Limb (tissue), 2 donors: ENCODE measurements around the gene CTNNA3.

Source experiments
- DNase-seq, 2 donors: peaks; one replicate each; pipeline ENCODE4 v3.0.0-alpha.2; 2016; ENCODE audit errors: extremely low spot score in 2 of 2

The CTNNA3 gene

GRCh38 chr10:67331121-67331910 lies 364.7 kb downstream of the CTNNA3 start:
- DNase-seq: no peak

DNA sequence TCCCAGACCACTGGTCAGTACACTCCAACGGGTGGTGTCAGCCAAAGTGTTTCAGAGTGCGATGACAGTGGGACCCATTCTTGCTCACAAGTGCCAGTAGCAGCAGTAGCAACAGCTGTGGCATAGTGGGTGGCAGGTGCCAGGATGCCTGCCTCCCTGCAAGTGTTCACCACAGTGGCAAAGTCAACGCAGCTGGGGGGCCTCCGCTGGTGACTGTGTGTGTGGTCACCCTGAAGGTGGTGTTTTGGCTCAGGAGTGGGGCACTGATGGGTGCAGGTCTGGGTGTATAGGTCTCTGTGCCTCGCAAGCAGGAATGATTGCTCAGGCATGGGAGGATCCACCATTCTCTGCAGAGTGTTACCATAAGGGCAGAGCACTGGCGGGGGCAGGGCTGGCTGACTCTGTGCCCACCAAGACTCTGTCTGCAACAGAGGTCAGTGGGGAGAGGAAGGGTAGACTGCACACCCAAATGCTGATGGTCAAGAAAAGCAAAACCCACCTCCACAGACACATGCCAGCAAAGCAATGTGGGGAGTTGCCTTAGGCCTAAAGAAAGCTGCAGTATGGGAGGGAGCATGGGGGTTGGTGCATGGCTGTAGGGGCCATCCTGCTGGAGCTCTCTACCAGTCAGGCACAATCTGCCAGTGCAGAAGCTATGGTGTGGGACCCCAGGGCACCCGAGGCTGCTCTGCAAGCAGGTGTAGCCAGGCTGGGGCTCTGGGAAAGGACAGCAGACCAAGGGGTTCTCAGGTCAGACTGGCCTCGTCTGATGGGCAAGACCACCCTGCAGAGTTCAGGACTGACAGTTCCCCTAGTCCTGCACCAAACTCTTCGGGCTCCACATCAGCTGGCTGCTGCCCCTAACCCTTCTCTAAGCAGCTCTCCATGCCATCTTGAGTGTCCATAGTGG lies 368.1 kb downstream of the CTNNA3 start:
- DNase-seq: no peak

DNA sequence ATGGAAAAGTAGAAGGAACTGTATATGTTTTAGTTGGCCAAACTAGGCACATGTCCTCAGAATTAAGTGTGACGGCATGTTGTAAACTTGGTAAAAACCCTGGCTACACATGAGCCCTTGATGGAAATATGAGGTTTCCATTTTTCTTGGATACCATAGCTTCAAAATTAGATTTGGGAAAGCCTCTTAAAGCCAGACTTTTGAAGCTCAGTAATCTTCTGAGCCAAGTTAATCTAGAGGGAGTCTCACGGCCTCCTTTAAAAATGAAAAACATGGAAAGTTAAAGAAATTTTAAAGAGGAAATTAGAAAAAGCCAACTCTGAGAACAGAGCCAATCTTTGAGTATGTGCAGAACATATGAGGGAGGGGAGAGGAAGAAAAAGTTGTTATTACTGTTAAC lies 376.0 kb downstream of the CTNNA3 start:
- DNase-seq: peak in 1 of 2 donors; percentile 42

- no peak for DNase-seq
Observed at GRCh38 chr10:67308912-67309311, 387.1 kb downstream of the CTNNA3 start.

GRCh38 chr10:67306588-67307205 lies 389.3 kb downstream of the CTNNA3 start:
- DNase-seq: no peak

- no peak for DNase-seq
Observed at GRCh38 chr10:67302701-67303100, 393.3 kb downstream of the CTNNA3 start.

GRCh38 chr10:67299761-67300160 lies 396.2 kb downstream of the CTNNA3 start:
- DNase-seq: no peak

GRCh38 chr10:67297637-67298181 lies 398.3 kb downstream of the CTNNA3 start:
- DNase-seq: no peak

DNA sequence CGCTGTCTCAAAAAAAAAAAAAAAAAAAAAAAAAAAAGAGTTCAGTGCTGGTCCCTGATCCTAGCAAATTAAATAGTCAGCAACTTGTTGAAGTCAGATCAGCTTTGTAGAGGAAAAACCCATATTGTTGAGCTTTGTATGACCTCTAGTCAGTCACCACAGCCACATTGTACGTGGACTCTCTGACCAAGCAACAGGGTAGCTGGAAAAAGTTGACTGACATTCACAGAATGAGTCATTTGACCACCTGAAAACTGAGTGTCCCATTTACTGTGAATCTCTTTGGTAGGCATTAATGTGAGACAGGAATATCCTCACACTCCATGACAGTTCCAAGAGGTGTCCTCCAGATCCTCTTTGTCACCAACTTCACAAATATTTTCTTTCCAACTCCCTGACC lies 399.1 kb downstream of the CTNNA3 start:
- DNase-seq: no peak

DNA sequence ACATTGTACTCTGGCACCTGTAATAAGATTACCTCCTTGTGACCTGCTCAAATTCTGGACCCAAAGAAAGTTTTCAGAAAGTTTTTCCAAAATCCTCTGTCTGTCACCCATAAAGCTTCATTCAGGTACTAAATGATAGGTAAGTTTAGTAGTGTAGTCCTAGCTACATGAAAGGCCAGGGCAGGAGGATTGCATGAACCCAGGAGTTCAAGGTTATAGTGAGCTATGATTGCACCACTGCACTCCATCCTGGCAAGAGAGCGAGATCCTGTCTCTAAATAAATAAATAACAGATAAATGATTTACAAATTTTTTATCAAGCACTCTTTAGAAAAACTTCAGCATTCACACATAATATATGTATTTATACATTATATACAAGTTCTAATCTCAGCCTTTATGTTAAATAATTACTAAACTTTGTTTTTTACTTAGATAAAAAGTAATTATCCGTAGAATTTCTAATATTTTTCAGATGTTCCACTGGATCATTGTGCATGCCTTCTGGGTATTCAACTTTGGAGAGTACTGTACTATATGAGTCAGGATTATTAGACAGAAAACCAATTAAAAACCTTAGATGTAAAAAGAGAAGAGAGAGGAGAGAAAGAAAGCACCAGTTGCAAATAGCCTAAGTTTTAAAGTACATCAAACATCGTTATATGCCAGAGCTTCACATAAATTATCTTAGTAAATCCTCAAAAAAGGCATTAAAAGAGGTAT lies 407.1 kb downstream of the CTNNA3 start:
- DNase-seq: no peak

DNA sequence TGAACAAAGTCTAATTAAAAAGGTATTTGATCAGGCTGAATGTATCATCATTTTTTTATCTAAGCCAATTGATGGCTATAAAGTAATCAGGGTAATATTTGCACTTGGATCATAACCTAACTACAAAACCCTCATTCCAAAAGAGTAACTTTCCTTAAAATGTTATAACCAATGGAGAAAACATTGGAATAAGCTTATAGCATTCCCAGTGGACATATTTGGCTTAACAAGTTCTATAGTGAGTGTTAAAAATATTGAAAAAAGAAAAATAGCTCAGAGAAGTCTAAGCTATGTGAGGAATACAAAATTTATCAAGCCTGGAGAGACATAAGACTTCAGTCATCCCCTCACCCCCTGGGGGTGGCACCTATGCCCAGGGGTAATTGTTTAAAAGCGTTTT lies 411.4 kb downstream of the CTNNA3 start:
- no peak for DNase-seq

- no peak for DNase-seq
Observed at GRCh38 chr10:67282871-67283270, 413.1 kb downstream of the CTNNA3 start.

- DNase-seq: no peak
Observed at GRCh38 chr10:67280405-67280804, 415.6 kb downstream of the CTNNA3 start.

DNA sequence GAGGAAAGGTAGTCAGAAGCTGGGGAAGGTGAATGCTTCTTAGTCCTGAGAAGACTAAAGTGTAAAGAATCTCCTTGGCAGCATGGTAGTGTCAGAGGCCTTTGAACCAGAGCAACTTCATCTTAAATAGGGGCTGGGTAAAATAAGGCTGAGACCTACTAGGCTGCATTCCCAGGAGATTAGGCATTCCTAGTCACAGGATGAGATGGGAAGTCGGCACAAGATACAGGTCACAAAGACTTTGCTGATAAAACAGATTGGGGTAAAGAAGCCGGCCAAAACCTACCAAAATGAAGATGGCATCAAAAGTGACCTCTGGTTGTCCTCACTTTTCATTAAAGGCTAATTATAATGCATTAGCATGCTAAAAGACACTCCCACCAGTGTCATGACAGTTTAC lies 418.6 kb downstream of the CTNNA3 start:
- no peak for DNase-seq

DNA sequence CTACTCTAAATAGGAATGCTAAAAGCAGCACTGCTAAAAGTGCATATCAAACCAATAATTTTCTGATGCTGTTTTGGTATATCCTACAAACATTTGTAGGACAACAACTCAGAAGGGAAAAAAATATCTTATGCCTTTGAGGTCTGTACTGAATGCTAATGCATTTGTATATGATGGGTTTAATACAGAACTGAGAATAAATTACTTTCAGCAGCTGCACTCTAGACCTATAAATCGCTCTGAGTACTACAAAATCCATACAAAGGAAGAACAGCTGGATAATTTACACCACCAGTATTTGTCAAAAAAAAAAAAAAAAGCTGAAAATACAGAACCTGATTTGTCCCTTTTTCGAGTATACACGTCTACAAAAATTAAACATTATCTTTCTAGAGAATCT lies 426.2 kb downstream of the CTNNA3 start:
- DNase-seq: no peak

- DNase-seq: no peak
Observed at GRCh38 chr10:67268146-67268545, 427.8 kb downstream of the CTNNA3 start.

DNA sequence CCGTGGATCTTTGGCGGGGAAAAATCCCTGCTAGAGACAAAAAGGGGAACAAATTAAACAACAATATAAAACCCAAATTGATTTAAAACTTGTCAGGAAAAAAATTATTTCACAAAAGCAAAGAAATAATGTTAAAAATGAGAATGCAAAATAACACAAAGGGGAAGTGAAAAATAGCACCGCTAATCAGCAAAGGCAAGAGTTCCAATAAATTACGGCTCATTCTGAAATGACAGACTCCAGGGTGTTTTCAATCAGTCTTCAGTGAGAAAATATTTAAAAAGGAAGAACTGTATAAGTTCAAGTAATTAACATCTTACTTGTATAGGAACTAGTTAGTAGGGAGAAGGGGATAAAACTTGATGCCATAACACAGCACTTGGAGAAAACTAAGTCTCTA lies 433.3 kb downstream of the CTNNA3 start:
- DNase-seq: no peak

GRCh38 chr10:67261300-67261797 lies 434.6 kb downstream of the CTNNA3 start:
- no peak for DNase-seq

- no peak for DNase-seq
Observed at GRCh38 chr10:67259319-67259929, 436.6 kb downstream of the CTNNA3 start.

DNA sequence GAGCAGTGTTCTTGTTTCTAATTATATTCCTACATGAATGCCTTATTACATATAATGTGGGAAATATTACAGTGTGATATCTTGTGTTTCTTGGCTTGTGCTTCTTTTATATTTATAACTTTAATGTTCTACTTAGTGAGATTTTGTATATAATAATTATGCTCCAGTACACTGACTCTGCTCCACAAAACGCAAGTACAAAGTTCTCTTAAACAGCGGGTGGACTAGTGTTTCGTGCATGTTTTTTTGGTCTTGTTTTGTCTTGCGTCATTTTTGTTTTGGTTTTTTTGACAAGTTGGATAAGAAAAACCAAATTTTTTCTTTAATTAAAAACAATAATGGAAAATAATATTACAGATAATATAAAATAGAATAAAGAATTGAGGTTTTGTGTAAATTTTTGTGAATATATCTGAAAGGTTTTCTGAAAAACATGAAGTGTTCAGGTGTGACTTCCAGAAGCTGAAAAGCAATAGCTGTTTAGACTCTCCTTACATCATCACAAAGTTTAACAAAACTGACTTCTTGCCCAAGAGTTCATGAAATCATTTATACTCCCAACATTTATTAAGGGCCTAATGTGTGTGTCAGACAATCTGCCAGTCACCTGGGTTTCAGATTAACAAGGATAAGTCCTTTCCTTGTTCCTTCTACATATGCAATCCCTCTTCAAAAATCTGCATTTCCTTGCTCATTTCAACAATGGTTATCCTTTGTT lies 438.4 kb downstream of the CTNNA3 start:
- DNase-seq: no peak
